HepG2 (cell line): Measurements from ENCODE around the gene BABAM1. TPM values are rescaled to one million over a fixed set of nuclear protein-coding genes. Genes with fewer than 3 reads are reported as not detected.

Experiments
- ATAC-seq: fragments of 200-7000 bp; cut with Tn5 transposase; 3 replicates; pipeline ENCODE4 v1.9.1; 2020; ENCODE audit warnings: mild to moderate bottlenecking, moderate library complexity
- BruUV-seq: library from RNA; stranded (reverse); fragments of 400-500 nt; replicated peaks from 2 replicates; lab custom pipeline; 2021; lab: Mats Ljungman, UMichigan
- CTCF ChIA-PET: fragments of 300-600 bp; formaldehyde crosslinking; extraction: SDS; loops from one replicate; lab custom pipeline; 2021; ENCODE audit warnings: low total read pairs, inconsistent platforms, low intra/inter-chr PET ratio; lab: Yijun Ruan, JAX
- POLR2A ChIA-PET: fragments of 350-600 bp; sonication (Branson Sonifier 250); formaldehyde crosslinking; loops from one replicate; lab custom pipeline; 2020; ENCODE audit warnings: antibody characterized with exemption, inconsistent platforms; lab: Yijun Ruan, JAX
- DNase-seq: peaks from one replicate; pipeline ENCODE4 v3.0.0-alpha.2; 2015; ENCODE audit warnings: low spot score
- FAIRE-seq: peaks from 3 replicates; lab custom pipeline; 2011; peaks lifted over from hg19 to GRCh38; lab: Jason Lieb, UNC
- H2AFZ ChIP-seq: one replicate; pipeline ENCODE4 v1.6.1; 2011; ENCODE audit warnings: low read length, inconsistent platforms
- H3K27ac ChIP-seq: fragments of 300-600 bp; 3 replicates; pipeline ENCODE4 v1.8.0; 2011; ENCODE audit warnings: mixed run types, mild to moderate bottlenecking, mixed read lengths, low read length, inconsistent platforms; ENCODE audit not compliant: insufficient read depth; ENCODE audit errors: extremely low read length
- H3K27me3 ChIP-seq, 2 experiments: fragments of 200-600 bp in 1 of 2; 2 replicates in 1 of 2; 3 replicates in 1 of 2; pipeline versions ENCODE4 v1.6.0 to v1.8.0; 2011; ENCODE audit warnings: low read length in 2 of 2, mild to moderate bottlenecking in 2 of 2, moderate library complexity in 2 of 2, inconsistent platforms in 1 of 2; ENCODE audit not compliant: insufficient read depth in 2 of 2, control insufficient read depth in 1 of 2
- H3K36me3 ChIP-seq, 2 experiments: fragments of 200-600 bp in 1 of 2; replicated peaks in 1 of 2; 2 replicates in 1 of 2; 3 replicates in 1 of 2; pipeline versions ENCODE4 v1.5.1 to v1.8.0; 2011; ENCODE audit warnings: low read length in 2 of 2, inconsistent platforms in 1 of 2; ENCODE audit not compliant: insufficient read depth in 2 of 2, control insufficient read depth in 1 of 2
- H3K4me1 ChIP-seq: 2 replicates; pipeline ENCODE4 v1.5.1; 2012; ENCODE audit warnings: low read length, inconsistent platforms; ENCODE audit not compliant: insufficient read depth
- H3K4me2 ChIP-seq: 2 replicates; pipeline ENCODE4 v1.6.0; 2011; ENCODE audit warnings: low read depth, low read length, inconsistent platforms
- H3K4me3 ChIP-seq, 3 experiments: fragments of 200-600 bp in 1 of 3; sonication (generic), shearing (Covaris generic) in 1 of 3; replicated peaks in 1 of 3; 2 replicates each; pipeline ENCODE4 v1.5.1; 2011 to 2016; ENCODE audit warnings: low read length in 3 of 3, inconsistent platforms in 2 of 3, low read depth in 2 of 3, mild to moderate bottlenecking in 2 of 3, control low read depth in 1 of 3, mixed read lengths in 1 of 3; ENCODE audit not compliant: insufficient read depth in 1 of 3
- H3K79me2 ChIP-seq: one replicate; pipeline ENCODE4 v1.6.1; 2011; ENCODE audit warnings: low read length, inconsistent platforms; ENCODE audit not compliant: insufficient read depth
- H3K9ac ChIP-seq: 2 replicates; pipeline ENCODE4 v1.6.0; 2011; ENCODE audit warnings: mild to moderate bottlenecking, low read depth, low read length, inconsistent platforms; ENCODE audit not compliant: insufficient read depth
- H3K9me3 ChIP-seq: 2 replicates; pipeline ENCODE4 v1.5.1; 2012; ENCODE audit warnings: mild to moderate bottlenecking, low read length
- H4K20me1 ChIP-seq: 2 replicates; pipeline ENCODE4 v1.6.0; 2011; ENCODE audit warnings: inconsistent platforms, mild to moderate bottlenecking, low read length, moderate library complexity; ENCODE audit not compliant: insufficient read depth
- E2F1 ChIP-seq: sonication (generic); formaldehyde crosslinking; IDR thresholded peaks from 2 replicates; pipeline ENCODE4 v1.5.0; 2020; ENCODE audit warnings: missing genetic modification reagents
- HES4 ChIP-seq: sonication (generic); formaldehyde crosslinking; IDR thresholded peaks from 2 replicates; pipeline ENCODE4 v1.9.0; 2021; ENCODE audit warnings: mild to moderate bottlenecking, missing genetic modification reagents, borderline replicate concordance
- HOXD1 ChIP-seq: sonication (generic); formaldehyde crosslinking; IDR thresholded peaks from 2 replicates; pipeline ENCODE4 v1.5.0; 2020; ENCODE audit warnings: missing genetic modification reagents
- MAX ChIP-seq: IDR thresholded peaks from 2 replicates; pipeline ENCODE4 v1.6.1; 2012; ENCODE audit warnings: inconsistent platforms
- MEF2D ChIP-seq: sonication (generic); formaldehyde crosslinking; IDR thresholded peaks from 2 replicates; pipeline ENCODE4 v1.5.1; 2020; ENCODE audit warnings: mild to moderate bottlenecking, missing genetic modification reagents
- MYC ChIP-seq: sonication (generic); formaldehyde crosslinking; IDR thresholded peaks from 2 replicates; pipeline ENCODE4 v1.9.0; 2021; ENCODE audit warnings: missing genetic modification reagents, borderline replicate concordance
- SP4 ChIP-seq: sonication (generic); formaldehyde crosslinking; IDR thresholded peaks from 2 replicates; pipeline ENCODE4 v1.8.1; 2023; ENCODE audit warnings: mild to moderate bottlenecking, missing genetic modification reagents
- ZFP91 ChIP-seq: sonication (generic); formaldehyde crosslinking; IDR thresholded peaks from 2 replicates; pipeline ENCODE4 v1.9.0; 2022; ENCODE audit warnings: missing genetic modification reagents, mild to moderate bottlenecking, borderline replicate concordance
- ZNF251 ChIP-seq: sonication (generic); formaldehyde crosslinking; IDR thresholded peaks from 2 replicates; pipeline ENCODE4 v1.9.0; 2021; ENCODE audit warnings: mild to moderate bottlenecking, missing genetic modification reagents
- ZNF768 ChIP-seq: sonication (generic); formaldehyde crosslinking; IDR thresholded peaks from 2 replicates; pipeline ENCODE4 v1.4.0; 2020; ENCODE audit warnings: missing genetic modification reagents
- ZNF772 ChIP-seq: sonication (generic); formaldehyde crosslinking; IDR thresholded peaks from 2 replicates; pipeline ENCODE4 v1.5.0; 2020; ENCODE audit warnings: mild to moderate bottlenecking, missing genetic modification reagents
- WGBS: methylation state at CpG from one replicate; pipeline ENCODE4 v1.1.6; 2017; ENCODE audit warnings: low lambda C conversion rate; 5-methylcytosine and 5-hydroxymethylcytosine counted together
- in situ Hi-C: cut with HindIII; loops from 2 replicates; pipeline ENCODE4 v1.10.0; 2017; ENCODE audit warnings: low pct_unique_long_range_greater_than_20kb; ENCODE audit not compliant: extremely low pct_ligation_motif_present
- intact Hi-C: fragments of 100-400 bp; cut with micrococcal nuclease; formaldehyde crosslinking; loops from one replicate; pipeline ENCODE4 v1.10.0; 2022; ENCODE audit not compliant: unreplicated experiment
- polyA plus RNA-seq, 8 experiments: library from polyadenylated mRNA; depleted of rRNA in 3 of 8; stranded (reverse) in 7 of 8; unstranded in 1 of 8; fragments of >200 nt; fragmentation: Illumina TruSeq in 4 of 8; extraction: Trizol in 4 of 8; gene quantifications; 2 replicates each; pipeline versions ENCODE4 v1.2.1 to v1.2.3, GENCODE V29; 2011 to 2016; ENCODE audit warnings: low read depth in 4 of 8, missing spikeins in 1 of 8, mixed read lengths in 1 of 8; ENCODE audit not compliant: insufficient read depth in 1 of 8
- total RNA-seq, 5 experiments: library from RNA; depleted of rRNA; stranded (reverse); fragments of >200 nt; fragmentation: Illumina TruSeq; extraction: Trizol; gene quantifications; 2 replicates each; pipeline ENCODE4 v1.2.3, GENCODE V29; 2016; ENCODE audit warnings: low read depth in 1 of 5

Gene BABAM1
- total and polyA plus RNA-seq, 2 of the 13 experiments (the other 11 are each of a cell fraction or from before 2014, with no cell fraction given) = 70.0 to 82.0 TPM

- TF ChIP-seq E2F1 (CRISPR knock-in tag) (peak; percentile 57; the same call in 1 of the 2 replicates), ZNF768 (CRISPR knock-in tag) (peak; percentile 41; the same call in 1 of the 2 replicates), ZFP91 (peak; percentile 76; the same call in 1 of the 2 replicates)
Observed at GRCh38 chr19:17282488-17283125, 15.4 kb downstream of the BABAM1 start (continued).

- no peak for TF ChIP-seq SP4
- no peak for TF ChIP-seq MYC (CRISPR knock-in tag)
- TF ChIP-seq MEF2D (CRISPR knock-in tag) = no peak
- no peak for TF ChIP-seq HES4
- TF ChIP-seq ZNF251 = no peak
- no peak for TF ChIP-seq ZNF772 (CRISPR knock-in tag)
- no peak for TF ChIP-seq MAX
- no peak for TF ChIP-seq HOXD1
- no peak for DNase-seq
- H3K4me1 ChIP-seq = 0 out of 2 replicates have a peak, but pooled peaks cover 6% of the 10 kb centered on the region
- ChIA-PET POLR2A (interaction anchor here (0.6 kb wide), 1 partner anchor 89 kb away, joined by 4 read pairs; no protein-coding TSS in a partner anchor), CTCF (interaction anchor here (2.2 to 2.3 kb wide), 2 partner anchors 78 to 216 kb away, joined by 16 to 17 read pairs; no protein-coding TSS in a partner anchor)
- no peaks in the 10 kb centered on the region for H3K9me3 ChIP-seq
- H3K4me3 ChIP-seq = no peak overlapping the region
- no peak for FAIRE-seq
- H3K36me3 ChIP-seq = peaks cover 1 to 5% of the 10 kb centered on the region in 2 experiments; a peak in 2 of 5 replicates
- H3K27ac ChIP-seq = no peak overlapping the region
- intact Hi-C loops = loop anchor here (5.0 kb wide), 1 partner anchor 216 kb away; no protein-coding TSS in a partner anchor
- H4K20me1 ChIP-seq = no peaks in the 10 kb centered on the region
- H3K27me3 ChIP-seq = no peaks in the 10 kb centered on the region
- 82% methylated on average over 5 of the region's 7 CpGs for WGBS
- no peak overlapping the region for H3K4me2 ChIP-seq
- H3K9ac ChIP-seq = no peak overlapping the region
- H3K79me2 ChIP-seq = no peaks in the 10 kb centered on the region
- in situ Hi-C loops = loop anchor here (5.0 kb wide), 2 partner anchors 81 to 216 kb away; no protein-coding TSS in a partner anchor
- no peak overlapping the region for H2AFZ ChIP-seq
- ATAC-seq = no peak
- no TSS peak for BruUV-seq
Observed at GRCh38 chr19:17283504-17283996, 16.3 kb downstream of the BABAM1 start.
